ENCODE results near the gene NFE2L3.

Gene NFE2L3

GRCh38 chr7:26185131-26185843 lies 33.3 kb downstream of the NFE2L3 start:
- in situ Hi-C loops (cut with HindIII; ENCODE audit: low sequenced_read_pairs) = loop anchor here (5.0 kb wide), 1 partner anchor 33 kb away; the partner anchor contains the start of gene NFE2L3

- in situ Hi-C loops (cut with HindIII; ENCODE audit: low sequenced_read_pairs) = loop anchor here (5.0 kb wide), 1 partner anchor 34 kb away; the partner anchor contains the start of gene NFE2L3
These were observed 33.8 kb downstream of the NFE2L3 start for GRCh38 chr7:26185844-26186180.

- in situ Hi-C loops (cut with HindIII; ENCODE audit: low sequenced_read_pairs) = loop anchor here (5.0 kb wide), 1 partner anchor 34 kb away; the partner anchor contains the start of gene NFE2L3
These were observed 34.6 kb downstream of the NFE2L3 start for GRCh38 chr7:26186364-26187311.

GRCh38 chr7:26187380-26188205 lies 35.6 kb downstream of the NFE2L3 start:
- in situ Hi-C loops (cut with HindIII; ENCODE audit: low sequenced_read_pairs) = loop anchor here (5.0 kb wide), 1 partner anchor 35 kb away; the partner anchor contains the start of gene NFE2L3

- in situ Hi-C loops (cut with HindIII; ENCODE audit: low sequenced_read_pairs) = loop anchor here (5.0 kb wide), 1 partner anchor 36 kb away; the partner anchor contains the start of gene NFE2L3
These were observed 36.4 kb downstream of the NFE2L3 start for GRCh38 chr7:26188206-26188956.

GRCh38 chr7:26188957-26189541 lies 37.1 kb downstream of the NFE2L3 start:
- in situ Hi-C loops (cut with HindIII; ENCODE audit: low sequenced_read_pairs) = loop anchor here (5.0 kb wide), 1 partner anchor 37 kb away; the partner anchor contains the start of gene NFE2L3

GRCh38 chr7:26189697-26190096 lies 37.7 kb downstream of the NFE2L3 start:
- in situ Hi-C loops (cut with HindIII; ENCODE audit: low sequenced_read_pairs) = loop anchor here (5.0 kb wide), 1 partner anchor 37 kb away; the partner anchor contains the start of gene NFE2L3

- in situ Hi-C loops (cut with HindIII; ENCODE audit: low sequenced_read_pairs) = no loop called here
These were observed 38.4 kb downstream of the NFE2L3 start for GRCh38 chr7:26190417-26190869.

GRCh38 chr7:26191233-26191973 lies 39.4 kb downstream of the NFE2L3 start:
- in situ Hi-C loops (cut with HindIII; ENCODE audit: low sequenced_read_pairs) = no loop called here

GRCh38 chr7:26191974-26192479 lies 40.0 kb downstream of the NFE2L3 start:
- in situ Hi-C loops (cut with HindIII; ENCODE audit: low sequenced_read_pairs) = no loop called here

GRCh38 chr7:26192485-26193087 lies 40.6 kb downstream of the NFE2L3 start:
- in situ Hi-C loops (cut with HindIII; ENCODE audit: low sequenced_read_pairs) = no loop called here

- in situ Hi-C loops (cut with HindIII; ENCODE audit: low sequenced_read_pairs) = no loop called here
These were observed 41.6 kb downstream of the NFE2L3 start for GRCh38 chr7:26193432-26194207.

- in situ Hi-C loops (cut with HindIII; ENCODE audit: low sequenced_read_pairs) = loop anchor here (5.0 kb wide), 1 partner anchor 102 kb away; no protein-coding TSS in a partner anchor
These were observed 42.8 kb downstream of the NFE2L3 start for GRCh38 chr7:26194764-26195163.

GRCh38 chr7:26195182-26195581 lies 43.2 kb downstream of the NFE2L3 start:
- in situ Hi-C loops (cut with HindIII; ENCODE audit: low sequenced_read_pairs) = loop anchor here (5.0 kb wide), 1 partner anchor 103 kb away; no protein-coding TSS in a partner anchor

GRCh38 chr7:26195867-26196657 lies 44.1 kb downstream of the NFE2L3 start:
- in situ Hi-C loops (cut with HindIII; ENCODE audit: low sequenced_read_pairs) = loop anchor here (5.0 kb wide), 1 partner anchor 104 kb away; no protein-coding TSS in a partner anchor
